ENCODE data around the gene CST9. TPM values are rescaled to one million over a fixed set of nuclear protein-coding genes. Genes with fewer than 3 reads are reported as not detected.

The CST9 gene
- total RNA-seq, 1 experiment from 2014 or later, result not detected

- no peaks in the 10 kb centered on the region for H3K27me3 ChIP-seq (ENCODE audit: insufficient read depth, low read length)
- no peak overlapping the region for H4K8ac ChIP-seq (replicated peaks; ENCODE audit: insufficient read length, low read depth, low read length)
- H2AK5ac ChIP-seq (ENCODE audit: insufficient read length, low read length), result no peak overlapping the region
- no peaks in the 10 kb centered on the region for H3K4me1 Mint-ChIP-seq
- no peak for TF ChIP-seq CTCF (conservative IDR thresholded peaks at IDR 0.05)
- H2AFZ ChIP-seq (ENCODE audit: low read length), result no peak overlapping the region
- H3K27ac ChIP-seq (ENCODE audit: insufficient read length, low read depth, low read length), result no peak overlapping the region
- no peak overlapping the region for H2BK15ac ChIP-seq (ENCODE audit: low read depth, low read length)
- H3K18ac ChIP-seq (ENCODE audit: insufficient read length, low read depth, low read length), result no peak overlapping the region
- H4K91ac ChIP-seq (ENCODE audit: insufficient read length, low read depth, low read length), result no peak overlapping the region
- no peaks in the 10 kb centered on the region for H3K79me2 ChIP-seq (ENCODE audit: insufficient read depth, low read length)
- H2BK12ac ChIP-seq (ENCODE audit: insufficient read length, low read depth, low read length), result no peak overlapping the region
- peaks cover 4% of the 10 kb centered on the region for H3K27me3 Mint-ChIP-seq (ENCODE audit: low read depth)
- H3K27ac Mint-ChIP-seq, result no peak overlapping the region
- no peaks in the 10 kb centered on the region for H3K4me1 ChIP-seq (ENCODE audit: insufficient read depth, low read length)
- no peak overlapping the region for H3K14ac ChIP-seq (ENCODE audit: insufficient read depth, low read length)
- H3K56ac ChIP-seq (ENCODE audit: insufficient read length, low read depth, low read length), result no peak overlapping the region
- no CpG with 5 or more reads among the region's 2 CpGs for WGBS (ENCODE audit: extremely low coverage, insufficient read length, low lambda C conversion rate)
- no peak overlapping the region for H3K4ac ChIP-seq (ENCODE audit: low read depth, low read length)
- no peak overlapping the region for H3K4me3 Mint-ChIP-seq
- H4K5ac ChIP-seq (ENCODE audit: insufficient read length, low read depth, low read length), result no peak overlapping the region
- DNase-seq, result no peak
- H3K9me3 Mint-ChIP-seq, result peaks cover 2 to 6% of the 10 kb centered on the region in 2 experiments; a peak in 4 of 5 replicates
- H4K20me1 ChIP-seq (ENCODE audit: control insufficient read depth, insufficient read depth, insufficient read length), result no peaks in the 10 kb centered on the region
- no peak overlapping the region for H3K9ac ChIP-seq (ENCODE audit: extremely low read depth, insufficient read length, low read length)
- no peak overlapping the region for H2BK5ac ChIP-seq (ENCODE audit: insufficient read length, low read length)
- H3K23ac ChIP-seq (ENCODE audit: insufficient read length, low read depth, low read length), result no peak overlapping the region
- H3K9me3 ChIP-seq (ENCODE audit: control insufficient read depth, low read depth, low read length), result no peaks in the 10 kb centered on the region
- H2BK120ac ChIP-seq (ENCODE audit: low read depth, low read length, poor library complexity, severe bottlenecking), result no peak overlapping the region
- no peak overlapping the region for H2BK20ac ChIP-seq (ENCODE audit: low read depth, low read length, poor library complexity, severe bottlenecking)
- H3K36me3 Mint-ChIP-seq (ENCODE audit: insufficient read depth in 1 of 3, low read depth in 3 of 3), result 0 out of 7 replicates have a peak, but pooled peaks cover 0 to 8% (median 0%) of the 10 kb centered on the region in 3 experiments
- H3K4me2 ChIP-seq (ENCODE audit: insufficient read depth, insufficient read length, low read length), result no peak overlapping the region
- H3K79me1 ChIP-seq (ENCODE audit: insufficient read depth, low read depth, low read length, poor library complexity, severe bottlenecking), result no peaks in the 10 kb centered on the region
- no peak overlapping the region for H3T11ph ChIP-seq (ENCODE audit: low read length)
- H3K23me2 ChIP-seq (ENCODE audit: insufficient read length, low read depth, low read length, poor library complexity, severe bottlenecking), result no peaks in the 10 kb centered on the region
Measured at GRCh38 chr20:23570178-23570760, 35.4 kb downstream of the CST9 start.
